HG03045 (cell line): ENCODE data around the gene GJC1.

Experiments
- ATAC-seq: cut with Tn5 transposase; IDR thresholded peaks from one replicate; pipeline ENCODE4 v1.9.1; 2021; ENCODE audit warnings: mild to moderate bottlenecking, moderate library complexity; ENCODE audit not compliant: unreplicated experiment

Gene GJC1

DNA sequence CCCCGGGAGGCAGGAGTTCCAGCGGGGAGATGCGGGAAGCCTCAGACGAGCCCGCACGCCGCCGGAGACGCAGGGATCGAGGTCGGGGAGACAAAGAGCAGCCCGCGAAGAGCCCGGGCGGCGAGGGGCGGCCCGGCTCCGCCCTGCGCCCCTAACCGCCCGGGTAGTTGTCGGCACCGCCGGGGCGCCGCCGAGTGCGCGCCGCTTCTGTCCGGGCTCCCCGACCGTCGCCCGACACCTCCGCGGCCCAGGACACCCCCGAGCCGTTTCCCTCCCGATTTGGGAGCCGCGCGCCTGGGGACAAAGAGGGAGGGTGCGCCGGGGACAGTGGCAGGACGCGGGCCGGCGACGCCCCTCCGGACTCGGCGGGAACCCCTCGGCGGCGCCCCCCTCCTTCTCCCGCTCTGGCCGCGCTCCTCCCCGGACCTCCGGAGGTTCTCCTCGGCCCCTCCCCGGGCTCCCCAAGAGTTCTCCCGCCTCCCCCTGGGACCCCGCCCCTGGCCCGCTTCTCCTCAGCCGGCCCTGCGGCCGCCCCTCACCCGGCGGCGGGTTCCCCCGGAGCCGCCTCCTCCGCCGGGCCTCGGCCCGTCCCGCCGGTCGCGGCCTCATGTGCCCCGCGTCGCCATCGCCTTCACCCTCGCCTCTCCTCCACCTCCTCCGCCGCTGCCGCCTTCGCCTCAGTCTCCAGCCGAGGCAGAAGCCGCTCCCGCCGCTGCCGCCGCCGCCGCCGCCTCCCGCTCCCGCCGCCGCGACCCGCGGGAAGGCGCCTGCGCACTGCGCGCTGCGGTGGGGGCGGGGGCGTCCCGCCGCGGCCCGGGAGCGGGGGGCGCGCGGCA lies at the start of gene GJC1:
TSS of gene GJC1 (minus strand) at position 765 of the 836 bp plus-strand sequence. CDS start 24,470 bp downstream, outside the sequence.
- ATAC-seq: no peak

DNA sequence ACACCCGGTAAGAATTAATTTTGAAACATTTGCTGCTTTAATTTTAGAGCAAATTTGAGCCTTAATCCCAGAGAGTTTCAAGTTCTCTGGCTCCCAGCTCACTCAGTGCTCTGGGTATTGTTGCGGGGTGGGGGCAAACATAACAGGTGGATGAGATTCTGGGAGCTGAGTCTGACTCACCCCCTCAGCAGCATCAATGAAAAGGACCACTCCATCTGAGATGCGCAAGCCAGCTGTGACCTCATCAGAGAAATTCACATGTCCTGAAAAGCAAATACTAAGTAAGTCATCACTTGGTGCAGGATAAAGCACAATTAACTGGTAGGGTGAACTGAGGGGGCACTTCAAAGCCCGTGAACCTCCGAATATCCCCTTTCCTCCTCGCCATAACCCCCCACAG lies 49.3 kb upstream of the GJC1 start:
- no peak for ATAC-seq

DNA sequence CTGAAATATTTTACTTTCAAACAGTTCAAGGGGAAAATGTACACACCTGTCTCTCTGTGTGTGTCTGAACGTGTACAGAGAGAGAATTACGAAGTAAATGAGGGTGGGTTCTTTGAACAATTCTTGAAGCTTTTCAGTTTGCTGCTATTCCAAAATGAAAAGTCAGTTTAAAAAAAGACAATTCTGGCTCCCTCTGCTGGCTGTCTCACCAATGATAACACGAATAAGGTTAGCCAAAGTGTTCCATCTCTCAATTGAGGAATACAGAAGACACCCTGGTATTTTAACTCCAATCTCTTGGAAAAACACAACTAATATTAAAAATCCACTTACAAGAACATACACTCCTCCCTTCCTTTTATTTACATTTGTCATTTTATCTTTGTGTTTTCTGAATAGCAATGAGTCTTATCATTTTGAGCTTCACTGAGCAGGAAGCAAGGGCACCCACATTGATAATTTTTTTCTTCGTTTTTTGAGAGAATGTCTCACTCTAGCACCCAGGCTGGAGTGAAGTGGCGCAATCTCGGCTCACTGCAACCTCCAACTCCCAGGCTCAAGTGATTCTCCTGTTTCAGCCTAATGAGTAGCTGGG lies 48.6 kb upstream of the GJC1 start:
- no peak for ATAC-seq

DNA sequence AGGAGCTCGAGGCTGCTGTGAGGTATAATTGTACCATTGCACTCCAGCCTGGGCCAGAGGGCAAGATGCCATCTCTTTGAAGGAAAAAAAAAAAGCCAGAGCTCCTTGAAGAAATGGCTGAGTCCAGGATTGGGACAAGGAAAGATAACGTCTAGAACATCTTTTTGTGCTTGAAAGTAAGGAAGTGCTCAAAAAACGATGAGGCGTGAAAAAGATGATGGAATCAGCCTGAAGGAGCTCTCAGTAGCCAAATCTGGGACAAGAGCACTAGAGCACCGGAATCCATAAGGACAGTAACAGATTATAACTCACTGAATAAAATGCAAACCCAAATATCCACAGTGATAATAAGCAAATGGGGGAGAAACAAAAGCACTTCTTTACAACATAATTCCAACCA lies 47.0 kb upstream of the GJC1 start:
- ATAC-seq: no peak

DNA sequence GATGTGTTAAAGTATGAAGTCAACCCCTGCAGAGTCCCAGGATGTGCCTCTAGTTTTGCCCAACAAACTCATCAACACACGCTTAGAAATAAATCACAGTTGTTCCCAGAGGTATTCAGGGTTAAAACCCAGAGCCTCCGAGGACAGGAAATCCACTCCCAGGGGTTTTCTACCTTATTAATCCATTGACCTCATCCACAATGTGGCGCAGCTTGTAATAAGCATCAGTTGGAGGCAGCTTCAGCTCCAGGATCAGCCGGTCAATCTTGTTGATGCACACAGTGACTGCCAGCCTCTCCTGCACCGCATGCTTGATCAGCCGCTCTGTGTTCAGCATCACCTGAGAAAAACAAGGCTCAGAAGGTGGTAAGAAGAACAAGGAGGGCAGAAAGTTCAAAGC lies 45.7 kb upstream of the GJC1 start:
- no peak for ATAC-seq

DNA sequence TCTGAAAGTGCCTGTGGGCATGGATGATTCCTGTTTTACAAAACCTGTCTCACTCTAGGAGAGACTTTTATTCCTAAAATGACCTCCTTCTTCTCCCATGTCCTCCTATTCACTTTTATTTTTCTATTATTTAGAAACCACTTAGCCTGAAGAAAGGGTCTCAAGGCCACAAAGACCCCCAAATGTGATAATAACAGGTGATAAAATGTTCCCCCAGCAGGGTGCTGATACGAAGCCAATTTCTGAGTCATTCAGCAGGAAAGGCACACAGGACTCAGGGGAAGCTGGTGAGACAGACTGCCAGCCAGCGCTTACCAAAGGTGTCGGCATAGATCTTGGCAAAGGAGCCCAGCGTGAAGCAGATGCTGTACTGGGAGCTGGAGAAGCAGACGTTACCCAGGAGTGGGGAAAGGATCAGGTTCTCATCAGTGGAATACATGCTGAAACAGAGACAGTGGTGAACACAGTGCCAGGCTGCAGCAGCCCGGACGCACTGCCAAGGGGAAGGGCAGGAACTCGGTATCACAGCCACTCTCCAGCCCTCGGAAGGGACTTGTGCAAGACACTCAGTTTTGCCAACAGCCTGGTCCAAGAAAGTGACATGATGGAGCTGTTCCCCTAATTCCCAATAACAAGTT lies 42.2 kb upstream of the GJC1 start:
- no peak for ATAC-seq

DNA sequence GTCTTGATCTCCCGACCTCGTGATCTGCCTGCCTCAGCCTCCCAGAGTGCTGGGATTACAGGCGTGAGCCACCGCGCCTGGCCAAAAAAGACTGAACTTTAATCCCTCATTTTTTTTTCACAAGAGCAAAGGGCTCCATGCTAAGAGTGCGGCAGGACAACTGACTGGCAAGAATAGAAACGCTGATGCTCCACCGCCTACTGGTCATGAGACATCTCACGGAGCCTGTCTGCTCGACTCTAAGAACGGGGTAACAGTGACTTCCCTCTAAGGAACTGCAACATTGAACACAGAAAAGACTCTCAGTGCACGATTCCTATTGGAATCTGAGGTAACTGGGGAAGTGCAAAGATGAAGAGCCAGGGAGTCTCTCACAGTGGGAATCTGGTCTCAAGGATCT lies 41.5 kb upstream of the GJC1 start:
- no peak for ATAC-seq

DNA sequence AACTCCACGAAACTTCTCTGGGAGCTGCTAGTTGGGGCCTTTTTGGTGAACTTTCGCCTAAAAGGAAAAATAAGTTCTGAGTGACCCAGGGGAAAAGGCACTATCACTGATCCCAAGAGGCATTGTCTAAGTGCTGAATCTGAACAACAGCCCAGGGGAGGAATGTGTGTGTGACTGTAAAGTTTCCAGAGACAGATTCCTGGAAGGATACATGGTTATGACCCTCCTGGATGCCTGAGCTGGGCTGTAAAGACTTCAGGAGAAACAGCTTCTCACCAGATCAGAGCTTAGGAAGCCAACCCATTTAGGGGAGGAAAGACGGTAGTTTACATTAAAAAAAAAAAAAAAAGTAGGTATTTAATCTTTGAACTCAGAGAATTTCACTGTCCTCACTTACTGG lies 37.8 kb upstream of the GJC1 start:
- no peak for ATAC-seq

DNA sequence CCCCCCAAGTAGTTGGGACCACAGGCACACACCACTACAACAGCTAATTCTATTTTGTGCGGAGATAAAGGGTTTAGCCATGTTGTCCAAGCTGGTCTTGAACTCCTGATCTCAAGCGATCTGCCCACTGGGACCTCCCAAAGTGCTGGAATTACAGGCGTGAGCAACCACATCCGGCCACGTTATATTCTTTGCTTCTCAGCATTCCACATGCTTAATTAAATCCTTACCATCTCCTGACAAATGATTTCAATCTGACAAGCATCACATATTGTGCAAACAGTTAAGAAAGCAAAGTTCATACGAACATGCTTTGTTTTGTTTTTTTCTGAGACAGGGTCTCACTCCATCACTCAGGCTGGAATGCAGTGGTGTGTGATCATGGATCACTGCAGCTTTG lies 35.8 kb upstream of the GJC1 start:
- ATAC-seq: no peak

DNA sequence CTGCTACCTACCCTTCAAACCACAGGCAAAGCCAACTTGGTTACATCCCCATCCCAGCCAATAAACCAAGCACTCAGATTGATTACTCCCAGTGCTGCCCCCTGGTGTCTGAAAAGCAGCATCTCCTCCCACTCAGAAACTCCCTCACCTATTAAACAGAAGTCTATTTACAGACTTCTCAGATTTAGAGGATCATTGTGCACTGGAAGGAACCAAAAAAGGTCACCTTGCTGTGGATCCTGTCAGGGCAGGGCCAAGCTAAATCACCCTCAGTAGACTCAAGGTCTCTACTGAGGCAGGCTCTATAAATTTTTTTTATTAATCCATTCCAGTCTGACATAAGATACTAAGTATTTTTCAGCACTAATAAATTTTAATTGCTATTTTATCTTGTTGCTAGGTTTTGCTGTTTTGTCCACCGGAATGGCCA lies 35.2 kb upstream of the GJC1 start:
- ATAC-seq: no peak

DNA sequence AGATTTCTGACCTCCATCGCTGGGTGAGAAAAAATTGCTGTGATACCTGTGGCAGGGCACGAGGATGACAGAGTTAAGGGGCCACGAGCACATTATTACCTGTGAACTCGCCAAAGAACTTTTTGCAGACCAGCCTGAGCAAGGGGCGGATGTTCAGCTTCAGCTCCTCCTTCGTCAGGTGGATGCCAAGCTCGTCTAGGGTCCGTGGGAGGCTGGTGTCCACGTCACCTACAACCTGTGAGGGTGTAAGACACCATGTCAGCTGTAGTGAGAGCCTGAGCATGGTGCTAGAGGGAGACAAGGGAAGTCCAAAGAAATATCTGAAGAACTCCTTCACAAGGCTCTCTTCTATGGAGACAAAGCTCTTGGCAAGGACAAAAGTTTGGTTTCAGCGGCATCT lies 34.7 kb upstream of the GJC1 start:
- ATAC-seq: no peak

DNA sequence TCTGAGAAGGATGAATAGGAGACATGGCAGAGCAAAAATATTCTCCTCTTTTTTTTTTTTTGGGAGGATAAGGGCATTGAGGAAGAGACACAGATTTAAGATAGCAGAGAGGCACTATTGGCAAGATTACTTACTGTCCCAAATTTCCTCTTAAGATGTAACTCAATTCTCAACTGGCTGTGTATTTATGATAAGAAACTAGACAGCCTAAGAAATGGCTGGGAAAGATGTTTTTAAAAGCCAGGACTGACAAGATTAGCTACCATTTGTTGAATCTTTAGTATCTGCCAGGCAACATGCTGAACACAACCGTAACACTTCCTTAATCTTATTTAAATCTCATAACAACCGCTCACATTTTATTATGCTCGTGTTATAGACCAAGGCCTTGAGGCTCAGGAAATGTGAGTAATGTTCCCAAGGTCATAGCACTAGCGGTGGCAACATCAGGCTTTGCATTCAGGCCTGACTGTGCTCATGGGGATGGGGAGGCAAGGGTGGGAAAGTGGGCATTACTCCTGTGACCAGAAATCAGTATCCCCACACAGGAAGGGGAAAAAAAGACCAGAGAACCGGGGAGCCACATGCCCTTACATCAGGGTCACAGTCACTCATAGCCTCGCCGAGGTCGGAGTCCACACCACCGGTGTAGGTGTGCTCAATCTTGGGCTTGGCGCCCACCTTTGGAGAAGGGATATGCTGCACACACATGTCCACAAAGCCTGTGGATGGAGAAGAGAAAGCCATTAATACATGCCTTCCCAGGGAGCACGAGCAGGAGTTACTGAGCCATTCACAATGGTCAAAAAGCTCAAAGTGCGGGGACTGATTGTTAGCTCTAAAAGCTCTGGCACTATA lies 33.2 kb upstream of the GJC1 start:
- no peak for ATAC-seq

DNA sequence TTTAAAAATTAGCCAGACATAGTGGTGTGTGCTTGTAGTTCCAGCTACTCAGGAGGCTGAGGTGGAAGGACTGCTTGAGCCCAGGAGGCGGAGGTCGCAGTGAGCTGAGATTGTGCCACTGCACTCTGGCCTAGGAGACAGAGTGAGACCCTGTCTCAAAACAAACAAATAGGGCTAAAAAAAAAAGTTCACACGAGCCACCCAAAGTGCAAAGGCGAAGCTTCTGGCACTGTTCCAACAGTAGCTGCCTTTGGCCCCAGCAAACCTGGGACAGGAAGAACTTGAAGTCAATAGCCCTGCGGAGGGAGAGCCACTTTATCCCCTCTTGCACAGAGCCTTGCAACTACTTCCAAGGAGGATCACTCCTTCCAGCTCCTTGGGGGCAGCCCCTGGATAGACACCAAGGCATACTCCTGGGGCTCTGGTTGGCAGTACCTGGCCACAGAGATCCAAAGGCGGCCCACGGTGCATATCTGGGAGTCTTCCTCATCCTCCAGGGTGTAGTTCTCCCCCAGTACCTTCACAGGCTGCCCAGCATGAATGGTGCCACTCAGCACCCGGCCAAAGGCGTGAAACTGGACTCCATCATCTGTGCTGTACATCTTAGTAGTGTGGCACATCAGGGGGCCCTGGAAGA lies 32.3 kb upstream of the GJC1 start:
- ATAC-seq: no peak

DNA sequence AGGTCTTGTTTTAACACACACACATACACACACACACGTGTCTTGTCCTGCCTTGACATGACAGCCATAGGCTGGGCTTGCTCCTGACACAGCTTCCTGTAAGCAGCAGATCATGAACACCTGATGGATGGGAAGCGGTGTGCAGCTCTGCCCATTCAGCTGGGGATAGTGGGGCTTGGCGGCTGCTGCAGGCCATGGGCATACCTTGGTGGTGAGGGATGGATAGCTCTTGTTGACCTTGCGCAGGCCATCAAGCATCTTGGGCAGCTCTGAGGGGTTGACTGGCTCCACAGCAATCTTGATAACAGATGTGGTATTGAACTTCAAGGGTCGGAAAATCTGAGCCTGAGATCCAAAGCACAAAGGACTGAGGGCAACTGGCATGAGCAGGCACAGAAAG lies 29.6 kb upstream of the GJC1 start:
- no peak for ATAC-seq

DNA sequence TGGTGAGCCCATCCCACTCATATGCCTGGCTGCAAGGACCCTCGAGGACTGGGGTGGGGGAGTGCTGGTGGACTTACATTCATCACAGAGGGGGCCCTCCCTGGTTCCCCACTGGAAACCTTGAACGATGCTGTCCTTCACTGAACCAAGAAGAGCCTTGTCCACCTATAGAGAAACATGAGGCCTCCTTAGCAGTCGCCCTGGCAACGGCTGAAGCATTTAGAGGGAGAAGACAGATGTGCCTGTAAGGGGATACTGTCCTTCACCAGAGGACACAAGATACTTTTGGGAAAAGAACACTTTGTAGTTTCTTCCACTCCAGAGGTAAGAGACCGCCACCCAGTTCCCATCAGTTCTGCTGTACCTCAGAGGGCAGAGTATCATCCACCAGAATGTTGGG lies 24.1 kb upstream of the GJC1 start:
- ATAC-seq: no peak

DNA sequence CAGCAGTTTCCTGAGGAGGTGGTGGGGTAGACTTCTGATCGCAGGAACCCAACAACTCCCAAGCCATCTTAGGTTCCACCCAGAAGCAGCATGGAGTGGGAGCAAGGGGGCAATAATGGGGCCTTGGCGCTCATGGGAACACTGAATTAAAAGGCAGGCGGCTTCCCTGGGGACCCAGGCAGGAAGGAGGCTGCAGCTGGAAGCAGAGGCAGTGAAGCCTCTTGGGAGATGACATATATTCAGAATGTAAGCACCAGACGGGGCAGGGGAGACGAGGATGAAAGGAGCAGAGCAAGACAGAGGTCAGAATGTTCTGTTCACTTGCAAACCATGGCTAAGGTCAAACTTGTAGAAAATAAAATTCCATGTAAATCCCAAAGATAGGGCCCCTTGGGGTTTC lies 20.5 kb upstream of the GJC1 start:
- no peak for ATAC-seq

DNA sequence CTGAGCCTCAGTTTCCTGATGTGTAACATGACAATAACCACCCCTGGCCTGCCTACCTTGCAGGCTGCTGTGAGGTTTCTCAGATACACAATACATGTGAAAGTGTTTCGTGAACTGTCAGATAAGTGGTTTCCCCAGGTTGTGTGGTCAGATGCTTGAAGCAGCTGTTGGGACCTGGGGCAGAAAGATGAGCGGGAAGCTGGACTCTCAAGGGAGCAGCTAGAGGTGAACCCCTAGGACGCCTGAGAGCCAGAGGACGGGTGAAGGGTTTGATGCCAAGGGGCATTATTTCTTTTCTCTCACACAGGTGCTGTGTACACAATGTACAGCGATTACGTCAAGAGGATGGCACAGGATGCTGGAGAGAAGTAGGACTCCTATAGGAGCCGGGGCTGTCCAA lies 19.9 kb upstream of the GJC1 start:
- no peak for ATAC-seq

DNA sequence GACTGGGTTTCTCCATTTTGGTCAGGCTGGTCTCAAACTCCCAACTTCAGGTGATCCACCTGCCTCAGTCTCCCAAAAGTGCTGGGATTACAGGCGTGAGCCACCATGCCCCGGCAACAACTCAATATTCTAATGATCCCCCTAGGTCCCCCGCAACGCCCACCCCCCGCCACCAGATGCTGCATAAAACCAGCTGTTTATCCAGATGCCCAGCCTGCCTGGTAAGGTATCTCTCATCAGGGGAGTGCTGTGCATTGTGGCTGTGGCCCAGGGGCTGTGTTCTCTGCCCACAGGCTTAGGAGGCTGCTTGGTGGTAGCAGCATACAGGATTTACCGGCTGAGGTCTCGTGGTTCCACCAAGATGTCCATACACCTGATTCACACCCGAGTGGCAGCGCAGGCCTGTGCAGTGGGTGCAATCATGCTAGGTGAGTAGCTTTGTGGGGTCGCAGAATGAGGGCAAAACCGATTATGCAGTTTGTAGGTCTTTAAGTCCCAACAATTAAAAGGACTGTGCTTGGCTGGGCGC lies 18.9 kb upstream of the GJC1 start:
- ATAC-seq: no peak

DNA sequence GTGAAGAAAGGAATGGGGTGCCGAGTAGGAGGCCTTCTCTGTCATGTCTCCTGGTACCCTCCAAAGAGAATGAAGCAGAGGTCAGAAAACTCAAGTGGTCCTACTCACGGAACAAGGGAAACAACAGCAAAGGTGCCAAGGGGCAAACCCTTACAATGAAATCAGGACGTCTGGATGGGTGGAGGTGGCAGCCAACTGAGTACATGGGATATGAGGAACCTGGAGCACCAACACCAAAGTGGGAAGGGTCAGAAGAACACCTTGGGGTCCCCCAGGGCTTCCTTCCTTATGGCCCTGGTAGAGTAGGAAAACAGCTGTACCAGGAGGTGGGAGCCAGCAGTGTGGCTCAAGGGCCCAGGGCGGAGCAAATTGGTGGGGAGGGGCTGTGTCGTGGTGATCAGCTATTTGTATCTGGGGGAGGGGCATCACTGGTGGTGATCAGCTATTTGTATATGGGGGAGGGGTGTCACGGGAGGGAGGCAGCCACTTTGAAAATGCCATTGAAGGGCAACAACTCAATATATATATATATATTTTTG lies 18.2 kb upstream of the GJC1 start:
- no peak for ATAC-seq

DNA sequence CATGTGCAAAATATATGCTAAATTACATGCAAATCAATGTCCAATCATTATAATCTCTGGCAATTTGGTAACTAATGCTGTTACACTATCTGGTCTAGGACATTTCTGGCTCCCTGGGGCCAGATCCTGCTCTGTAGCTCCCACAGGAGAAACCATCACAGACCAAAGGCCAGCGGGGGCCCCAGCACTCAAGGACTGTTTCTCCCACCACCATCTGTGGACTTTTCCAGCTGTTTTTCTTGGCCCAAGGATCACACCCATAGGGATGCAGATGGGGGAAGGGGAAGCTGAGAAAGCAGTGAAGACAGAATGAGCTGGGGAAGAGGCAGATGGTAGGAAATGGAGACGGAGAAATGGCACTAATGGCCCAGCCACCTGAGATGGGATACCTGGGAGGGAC lies 17.5 kb upstream of the GJC1 start, which contains the start of gene HIGD1B:
TSS of gene HIGD1B (plus strand) at position 298 of the 400 bp plus-strand sequence. CDS start 270 bp downstream, outside the sequence.
- no peak for ATAC-seq
